Tibial nerve (tissue), 3 donors: Measurements from ENCODE around the gene TRIM65.

ENCODE experiments used
- CTCF ChIP-seq, 5 experiments: fragments of 200-600 bp in 3 of 5; fragments of 450-650 bp in 2 of 5; sonication (generic) in 3 of 5; IDR thresholded peaks; one replicate each; pipeline ENCODE4 v1.5.1; 2016 to 2019; ENCODE audit warnings: antibody characterized with exemption in 5 of 5, mild to moderate bottlenecking in 3 of 5, moderate library complexity in 2 of 5
- POLR2A ChIP-seq, 2 donors: fragments of 450-650 bp; IDR thresholded peaks; one replicate each; pipeline ENCODE4 v1.6.1; 2017; ENCODE audit warnings: antibody characterized with exemption in 2 of 2, mild to moderate bottlenecking in 2 of 2, moderate library complexity in 2 of 2

- TF ChIP-seq CTCF (IDR thresholded peaks at IDR 0.05) (peak in 1 of 5 experiments; percentile 19), POLR2A (IDR thresholded peaks at IDR 0.05) (no peak)
Observed at GRCh38 chr17:75927286-75927922, 30.7 kb upstream of the TRIM65 start.
